Activated CD8-positive, alpha-beta memory T cell treated with anti-CD3 and anti-CD28 coated beads for 48 hours (primary cell): ENCODE data around the gene STKLD1.
A peak's percentile ranks its signal among the peaks of the same experiment; 100 is the strongest.

Experiments
- DNase-seq, 3 experiments: peaks; one replicate each; pipeline ENCODE4 v3.0.0-alpha.2; 2020; ENCODE audit warnings: low read depth in 2 of 3, low spot score in 2 of 3

Gene STKLD1

DNA sequence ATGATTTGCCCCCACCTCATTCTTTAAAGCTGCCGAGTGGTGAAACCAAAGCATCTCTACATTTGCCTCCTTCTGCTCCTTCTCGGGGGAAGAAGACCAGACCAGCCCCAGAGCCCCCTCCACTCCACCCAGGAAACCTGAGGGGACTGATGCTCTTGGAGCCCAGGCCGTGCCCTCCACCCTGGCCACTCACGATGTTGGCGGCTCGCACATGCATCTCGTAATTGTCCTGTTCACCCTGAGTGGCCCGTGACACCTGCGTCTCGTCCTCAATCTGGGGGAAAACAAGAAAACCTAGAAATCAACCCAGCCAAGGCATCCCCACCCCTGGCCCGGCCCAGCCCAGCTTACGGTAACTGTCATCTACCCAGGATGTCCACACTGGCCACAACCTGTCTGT, 31.2 kb upstream of the STKLD1 start:
- no peak for DNase-seq

DNA sequence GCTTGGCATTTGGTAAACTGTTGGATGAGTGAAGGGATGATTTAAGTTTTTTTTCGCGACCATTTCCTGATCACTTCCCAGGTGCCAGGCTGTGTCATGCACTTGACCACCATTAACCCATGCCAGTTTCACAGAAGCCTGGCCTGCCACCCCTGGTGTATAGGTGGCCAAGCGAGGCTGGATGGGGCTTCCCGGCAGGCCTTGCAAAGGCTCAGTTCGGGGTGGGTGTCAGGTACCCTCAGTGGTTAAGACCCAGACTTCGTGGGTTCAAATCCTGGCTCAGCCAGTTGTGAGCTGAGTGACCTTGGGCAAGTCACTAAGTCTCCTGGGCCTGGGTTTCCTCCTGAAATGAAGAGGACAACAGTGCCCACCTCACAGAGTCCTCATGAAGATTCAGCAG, 30.6 kb upstream of the STKLD1 start:
- no peak for DNase-seq

- no peak for DNase-seq
Observed at GRCh38 chr9:133346021-133346785, 30.0 kb upstream of the STKLD1 start.

GRCh38 chr9:133347515-133347984, 28.6 kb upstream of the STKLD1 start:
- no peak for DNase-seq

DNA sequence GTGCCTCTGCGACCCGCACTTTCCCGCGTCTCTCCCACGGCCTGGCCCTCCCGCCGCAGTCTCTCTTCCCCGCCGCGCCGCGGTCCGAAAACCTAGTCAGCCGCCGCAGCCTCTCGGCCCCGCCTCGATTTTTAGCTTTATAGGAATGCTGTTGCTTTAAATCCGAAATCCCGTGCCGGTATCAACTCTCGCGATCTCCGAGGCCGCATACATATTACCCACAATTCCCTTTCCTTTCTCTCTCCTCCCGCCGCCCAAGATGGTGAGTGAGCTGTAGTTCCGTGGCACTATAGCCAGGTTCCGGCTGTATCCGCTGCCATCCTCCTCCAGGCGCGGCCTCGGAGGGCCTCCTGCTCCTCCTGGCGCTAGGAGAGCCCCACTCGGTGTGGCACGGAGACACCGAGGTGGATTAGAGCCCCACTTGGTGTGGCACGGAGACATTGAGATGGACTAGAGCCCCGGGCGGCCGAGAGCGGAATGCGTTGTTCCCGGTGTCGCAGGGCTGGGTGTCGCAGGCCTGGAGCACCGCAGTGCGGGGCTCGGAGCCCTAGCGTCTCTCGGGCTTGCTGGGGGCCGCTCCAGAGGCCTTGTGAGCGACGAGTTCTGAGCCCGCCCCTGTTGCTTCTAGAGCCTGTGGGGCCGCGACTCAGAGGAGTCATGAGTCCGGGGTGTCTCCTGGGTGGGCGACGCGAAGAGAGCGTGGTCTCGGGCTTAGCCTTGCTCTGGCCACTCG, 28.0 kb upstream of the STKLD1 start, which contains the start of the genes MED22 and RPL7A:
Gene MED22 (minus strand): TSS at position 147 of the 733 bp plus-strand sequence. CDS start 1,469 bp downstream, outside the sequence.
Gene RPL7A (plus strand): TSS at position 234 of the 733 bp plus-strand sequence. CDS start 26 bp downstream, at position 260.
- DNase-seq = peak; percentile 77 to 87 (median 82)

GRCh38 chr9:133348718-133349573, 27.2 kb upstream of the STKLD1 start:
- no peak for DNase-seq

DNA sequence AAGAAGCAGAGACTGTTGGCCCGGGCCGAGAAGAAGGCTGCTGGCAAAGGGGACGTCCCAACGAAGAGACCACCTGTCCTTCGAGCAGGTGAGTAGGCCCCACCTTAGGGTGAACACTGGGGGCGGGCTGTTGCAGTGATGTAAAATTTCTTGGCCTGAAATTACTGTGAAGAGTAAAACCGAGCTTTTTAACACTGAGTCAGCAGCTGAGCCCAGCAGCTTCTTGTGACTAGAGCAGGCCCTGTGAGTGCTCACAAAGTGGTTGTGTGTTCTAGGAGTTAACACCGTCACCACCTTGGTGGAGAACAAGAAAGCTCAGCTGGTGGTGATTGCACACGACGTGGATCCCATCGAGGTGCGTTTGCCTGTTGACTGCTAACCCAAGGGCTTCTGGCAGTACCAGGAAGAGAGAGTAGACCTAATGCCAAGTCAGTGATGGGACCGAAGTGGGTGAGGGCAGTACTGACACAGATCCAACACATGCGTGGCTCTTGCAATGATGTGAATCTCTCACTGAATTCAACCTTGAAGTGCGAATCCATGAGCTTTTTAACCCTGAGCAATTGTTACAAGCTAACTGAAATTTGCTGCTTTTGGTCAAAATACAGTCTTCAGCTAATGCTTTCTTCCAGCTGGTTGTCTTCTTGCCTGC, 26.1 kb upstream of the STKLD1 start:
- no peak for DNase-seq

DNA sequence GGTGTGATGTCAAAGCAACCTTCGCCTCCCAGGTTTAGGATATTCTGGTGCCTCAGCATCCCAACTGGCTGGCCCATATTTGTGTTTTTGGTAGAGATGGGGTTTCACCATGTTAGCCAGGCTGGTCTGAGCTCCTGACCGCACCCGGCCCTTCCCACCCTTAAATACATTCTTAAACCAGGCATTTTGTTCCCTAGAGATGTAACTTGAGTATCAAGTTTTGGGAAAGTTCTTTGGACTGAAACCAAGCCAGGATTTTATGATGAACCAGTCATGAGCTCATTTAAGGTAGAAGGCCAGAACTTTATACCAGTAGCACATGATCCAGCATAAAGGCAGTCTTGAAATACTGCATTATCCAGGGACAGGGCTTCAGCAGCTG, 24.6 kb upstream of the STKLD1 start:
- no peak for DNase-seq

- DNase-seq = no peak
Observed at GRCh38 chr9:133351908-133352634, 24.1 kb upstream of the STKLD1 start.

GRCh38 chr9:133352635-133353340, 23.4 kb upstream of the STKLD1 start:
- DNase-seq = no peak

- no peak for DNase-seq
Observed at GRCh38 chr9:133353548-133353947, 22.6 kb upstream of the STKLD1 start.

- DNase-seq = no peak
Observed at GRCh38 chr9:133354766-133355165, 21.4 kb upstream of the STKLD1 start.

- DNase-seq = no peak
Observed at GRCh38 chr9:133355881-133356357, 20.2 kb upstream of the STKLD1 start.

GRCh38 chr9:133356391-133357091, 19.6 kb upstream of the STKLD1 start, which contains the start of the genes SURF1 and SURF2:
Gene SURF1 (minus strand): TSS chr9:133356487. CDS start chr9:133356453, 34 bp downstream.
Gene SURF2 (plus strand): TSS chr9:133356550. CDS start chr9:133356593, 43 bp downstream.
- DNase-seq = peak in 2 of 3 experiments; percentile 62 to 77

GRCh38 chr9:133357656-133358055, 18.5 kb upstream of the STKLD1 start:
- no peak for DNase-seq

DNA sequence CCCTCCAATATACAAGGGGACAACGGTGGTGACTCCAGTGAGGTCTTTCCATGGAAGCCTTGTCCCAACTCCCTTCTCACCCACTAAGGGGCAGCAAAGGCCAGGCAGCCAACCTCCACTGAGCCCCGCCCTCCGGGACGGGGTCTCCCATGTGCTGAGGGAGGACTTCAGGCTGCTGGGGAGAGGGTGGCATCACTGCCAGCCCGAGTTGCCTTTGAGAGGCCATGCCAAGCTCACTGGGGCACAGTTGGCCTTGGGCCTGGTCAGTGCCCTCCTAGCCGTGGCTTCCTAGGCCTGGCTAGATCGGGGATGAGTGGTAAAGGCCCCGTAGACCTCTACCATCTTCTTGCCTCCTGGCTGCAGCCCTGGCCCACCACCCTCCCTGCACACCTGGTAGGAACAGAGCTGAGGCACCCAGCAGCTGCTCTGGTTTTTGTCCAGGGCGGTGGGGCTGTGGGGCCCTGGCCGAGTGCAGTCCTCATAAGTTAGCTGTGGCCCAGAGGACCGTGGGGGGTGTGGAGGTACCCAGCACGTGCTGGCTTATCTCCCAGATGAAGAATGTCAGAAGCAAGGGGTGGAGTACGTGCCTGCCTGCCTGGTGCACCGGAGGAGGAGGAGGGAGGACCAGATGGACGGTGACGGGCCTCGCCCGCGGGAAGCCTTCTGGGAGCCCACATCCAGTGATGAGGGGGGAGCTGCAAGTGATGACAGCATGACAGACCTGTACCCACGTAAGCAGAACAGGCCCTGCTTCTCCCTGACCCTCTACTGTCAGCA, 16.6 kb upstream of the STKLD1 start:
- no peak for DNase-seq
